HG03060 (cell line): ENCODE data around the gene DNAH11.
"Not testable (repeated sequence)": the region's sequence is repeated elsewhere in the genome, so short reads cannot be mapped to it uniquely, and the experiment has no call there.

ENCODE experiments used
- ATAC-seq: cut with Tn5 transposase; IDR thresholded peaks from one replicate; pipeline ENCODE4 v1.9.1; 2021; ENCODE audit warnings: low read depth, moderate number of reproducible peaks; ENCODE audit not compliant: unreplicated experiment

Gene DNAH11

DNA sequence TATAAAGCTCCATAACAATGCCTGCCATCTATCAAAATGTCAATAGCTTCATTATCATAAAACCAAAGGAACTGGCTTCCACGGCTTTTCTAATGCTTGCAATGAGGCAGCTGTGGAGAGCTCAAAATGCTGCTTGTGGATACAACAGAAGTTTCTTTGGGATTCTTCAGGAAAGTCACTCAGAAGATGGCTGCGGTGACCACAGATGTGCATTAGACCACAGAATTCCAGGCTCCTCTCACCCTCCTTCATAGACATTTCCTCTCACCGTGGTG, 325.7 kb downstream of the DNAH11 start:
- ATAC-seq = no peak

DNA sequence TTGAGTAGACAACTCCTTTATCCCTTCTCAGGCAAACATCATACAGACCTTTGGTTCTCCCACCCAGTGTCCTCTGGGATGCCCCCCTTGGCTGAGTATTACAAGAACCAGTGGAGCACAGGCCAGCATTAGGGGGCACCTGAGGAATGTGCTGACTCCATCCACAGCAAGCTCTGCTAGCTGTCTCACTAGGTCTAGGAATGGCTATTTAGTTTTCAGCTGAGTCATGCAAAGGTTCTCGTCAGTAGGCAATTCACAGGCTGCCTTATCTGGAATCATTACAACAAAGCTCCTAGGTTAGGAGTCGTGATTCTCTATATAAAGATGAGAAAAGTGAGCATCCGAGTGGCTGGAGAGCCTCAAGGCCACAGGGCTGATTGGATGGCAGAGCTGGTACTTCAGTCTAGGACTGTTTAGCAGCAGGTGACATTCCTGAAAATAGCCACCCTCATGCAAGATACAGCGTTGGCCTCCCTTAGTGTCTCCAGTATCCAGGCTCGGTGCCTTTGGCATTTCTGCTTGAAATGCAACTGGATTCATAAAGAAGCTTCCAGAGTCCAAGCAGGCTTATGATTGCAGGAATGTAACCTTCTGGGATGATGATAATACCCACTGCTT, 327.1 kb downstream of the DNAH11 start:
- no peak for ATAC-seq

DNA sequence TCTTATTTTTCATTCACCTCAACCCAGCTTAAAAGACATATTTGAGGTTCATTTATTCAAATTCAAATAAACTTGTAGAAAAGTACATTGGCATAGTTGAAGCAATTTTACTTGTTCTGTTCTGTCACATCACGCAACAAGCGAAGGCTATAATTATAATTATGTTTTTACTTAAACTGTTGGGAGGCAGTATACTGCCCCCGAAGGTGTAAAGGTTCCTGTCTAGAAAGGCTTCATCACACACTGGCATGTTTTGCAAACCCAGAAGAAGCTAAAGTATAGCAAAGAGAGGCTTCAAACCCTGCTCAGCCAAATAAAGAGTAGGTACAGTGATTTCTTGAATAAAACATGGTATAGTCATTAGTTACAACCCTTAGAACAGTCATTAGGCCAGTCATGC, 340.2 kb downstream of the DNAH11 start:
- no peak for ATAC-seq

DNA sequence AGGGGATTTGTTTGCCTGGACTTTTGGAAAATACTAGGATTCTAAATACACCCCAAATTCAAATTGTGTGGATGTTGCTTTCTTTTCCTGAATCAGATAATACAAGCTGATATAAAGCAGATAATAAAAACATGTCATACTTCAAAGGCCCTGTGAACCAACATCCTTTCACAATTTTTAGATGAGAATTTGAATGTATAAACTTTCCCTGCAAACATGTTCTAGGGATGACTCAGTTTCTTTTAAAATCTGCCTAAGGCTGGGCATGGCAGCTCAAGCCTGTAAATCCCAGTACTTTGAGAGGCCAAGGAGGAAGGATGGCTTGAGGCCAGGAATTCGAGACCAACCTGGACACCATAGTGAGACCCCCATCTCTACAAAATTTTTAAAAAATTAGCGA, 340.7 kb downstream of the DNAH11 start:
- ATAC-seq = not testable (repeated sequence)

DNA sequence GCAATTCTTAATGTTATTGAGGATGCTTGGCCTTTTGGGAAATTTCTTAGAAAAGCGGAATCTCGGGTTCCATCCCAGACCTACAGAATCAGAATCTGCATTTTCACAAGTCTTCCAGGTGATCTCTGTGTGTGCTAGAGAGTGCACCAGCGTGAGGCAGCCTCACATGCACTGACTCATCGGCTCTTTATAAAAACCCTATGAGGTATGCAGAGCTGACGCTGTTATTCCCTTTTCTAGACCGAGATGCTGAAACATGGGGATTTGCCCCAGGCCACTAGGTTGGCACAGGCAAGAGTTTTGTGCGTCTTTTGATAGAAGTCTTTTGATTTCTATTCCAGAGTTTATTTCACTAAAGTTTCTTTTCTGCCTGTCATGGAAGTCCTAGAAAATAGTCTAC, 341.7 kb downstream of the DNAH11 start:
- no peak for ATAC-seq

DNA sequence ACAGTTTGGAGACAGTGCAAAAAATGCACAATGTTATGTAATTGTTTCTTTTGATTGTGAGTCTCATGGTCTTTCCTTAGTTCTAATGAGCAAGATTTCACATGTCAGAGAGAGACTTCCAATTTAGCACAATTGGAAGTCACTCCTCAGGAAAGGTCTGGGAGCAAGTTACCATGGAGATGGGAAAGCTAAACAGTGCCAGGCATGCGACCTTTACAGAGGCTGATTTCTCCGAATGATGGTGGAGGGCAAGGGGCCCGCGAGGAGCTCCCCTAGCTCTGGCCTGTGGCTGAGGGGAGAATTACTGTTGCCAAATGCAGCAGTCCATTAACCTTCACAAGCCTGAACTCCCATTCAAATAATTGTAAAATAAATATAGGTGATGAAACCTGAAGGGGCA, 343.6 kb downstream of the DNAH11 start:
- ATAC-seq = no peak

DNA sequence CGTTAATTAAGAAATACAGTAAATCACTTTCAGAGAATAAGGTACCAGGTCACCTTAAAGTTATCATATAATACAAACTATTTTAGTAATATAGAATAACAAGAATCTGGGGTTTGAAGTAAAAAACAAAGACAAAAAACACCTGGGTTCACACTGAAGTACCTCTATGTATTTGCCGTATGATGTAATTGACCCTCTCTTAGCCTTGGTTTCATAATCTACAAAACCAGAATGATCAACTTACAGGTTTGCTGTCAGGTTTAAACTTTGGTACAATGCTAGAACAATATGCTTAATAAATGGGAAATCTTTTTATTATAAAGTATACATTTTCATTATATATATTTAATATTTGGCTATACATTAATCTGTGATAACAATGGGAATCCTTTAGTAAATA, 344.5 kb downstream of the DNAH11 start:
- ATAC-seq = no peak

DNA sequence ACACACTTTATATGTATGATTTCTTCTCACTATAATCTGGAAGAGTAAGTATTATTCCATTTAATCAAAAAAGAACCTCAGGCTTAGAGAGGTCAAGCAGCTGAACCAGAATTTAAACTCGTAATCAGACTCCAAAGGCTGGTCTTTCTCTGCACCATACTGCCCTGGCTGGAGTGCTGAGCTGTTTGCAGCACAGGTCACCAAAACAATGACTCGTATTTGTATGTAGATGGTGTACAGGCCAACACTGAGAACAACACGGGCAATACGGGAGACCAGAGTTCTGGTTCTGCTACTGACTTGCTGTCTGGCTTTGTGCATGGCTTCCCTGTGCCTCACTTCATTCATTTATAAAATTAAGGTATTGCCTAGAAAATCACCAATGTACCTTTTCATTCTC, 344.9 kb downstream of the DNAH11 start:
- ATAC-seq = no peak

DNA sequence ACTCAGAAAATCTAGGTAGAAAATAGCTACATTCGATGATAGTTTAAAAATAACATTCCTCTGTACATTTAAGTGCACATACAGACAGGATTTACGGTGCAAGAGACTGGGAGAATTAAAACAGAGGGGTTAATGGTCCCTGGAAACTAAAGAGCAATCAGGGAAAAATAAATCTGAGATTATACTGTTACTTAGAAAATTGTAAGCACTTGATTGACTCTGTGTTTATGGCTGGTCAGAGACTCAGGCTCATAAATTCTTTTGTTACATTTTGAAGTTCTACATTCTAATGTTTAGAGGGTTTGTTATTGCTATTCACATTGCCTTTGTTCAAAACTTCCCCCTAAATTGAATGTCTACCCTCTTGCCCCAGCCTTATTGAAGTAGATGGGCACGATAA, 348.5 kb downstream of the DNAH11 start:
- no peak for ATAC-seq

DNA sequence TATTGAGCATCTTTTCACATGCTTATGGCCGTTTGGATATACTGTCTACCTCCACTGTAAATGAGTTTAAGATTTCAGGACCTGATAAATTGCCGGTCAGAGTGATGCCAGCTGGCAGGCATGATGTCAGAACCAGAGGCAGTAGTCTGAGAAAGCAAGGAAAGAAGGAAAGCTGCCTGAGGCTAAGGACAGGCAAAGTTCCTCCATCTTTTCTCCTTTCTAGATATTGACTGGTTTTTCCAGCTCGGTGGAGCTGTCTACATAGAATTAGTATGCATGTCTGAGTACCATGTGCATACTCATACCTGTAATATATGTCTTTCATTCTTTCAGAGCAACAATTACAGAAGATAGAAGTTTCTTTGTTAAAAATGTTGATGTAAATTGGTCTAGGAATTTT, 350.6 kb downstream of the DNAH11 start:
- ATAC-seq = no peak

DNA sequence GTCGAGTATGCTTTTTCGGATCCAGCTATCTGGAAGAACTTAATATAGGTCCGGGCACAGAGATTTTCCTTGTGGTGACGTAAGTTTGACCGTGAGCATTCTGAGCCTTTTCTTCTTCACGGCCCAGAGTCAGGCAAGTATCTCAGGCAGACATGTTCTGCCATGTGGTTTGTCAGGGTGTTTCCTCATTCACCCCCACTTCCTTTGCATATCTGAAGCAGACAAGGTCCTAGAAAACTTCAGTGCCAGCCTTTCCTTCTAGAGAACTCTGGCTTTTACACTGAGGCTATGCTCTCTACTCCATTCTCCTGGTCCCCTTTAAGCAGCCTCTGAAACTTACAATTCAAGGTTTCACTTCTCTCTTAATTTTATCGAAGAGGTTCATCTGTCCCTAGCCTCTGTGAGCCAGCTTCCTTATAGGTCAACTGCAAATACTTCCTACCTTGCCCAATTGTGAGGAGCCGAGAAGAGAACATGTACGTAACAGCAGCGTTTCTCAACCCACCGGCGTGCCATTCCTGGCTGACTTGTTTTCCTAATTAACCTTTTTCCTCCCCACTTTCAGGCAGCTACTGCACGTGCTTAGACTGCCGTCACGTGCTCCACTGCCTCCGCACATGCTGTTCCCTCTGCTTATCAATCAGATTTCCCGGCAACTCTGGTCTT, 355.6 kb downstream of the DNAH11 start:
- ATAC-seq = peak; percentile 93

DNA sequence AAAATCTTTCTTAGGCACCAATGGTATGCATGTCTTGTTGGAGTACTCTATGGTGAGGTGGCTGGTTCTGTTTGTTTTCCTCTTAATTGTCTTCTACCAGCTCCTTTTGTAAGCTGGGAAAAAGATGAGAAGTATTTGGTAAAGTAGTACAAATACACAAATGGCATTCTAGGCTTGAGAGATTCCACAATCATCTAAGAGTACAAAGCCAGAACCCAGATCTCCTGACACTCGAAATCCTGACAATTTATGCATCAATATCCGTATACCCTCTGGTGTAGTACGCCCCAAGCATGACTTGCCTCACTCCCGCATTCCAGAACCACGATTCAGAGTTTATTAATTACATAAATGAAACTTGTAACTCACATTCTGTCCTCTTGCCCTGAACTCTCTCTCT, 359.4 kb downstream of the DNAH11 start:
- ATAC-seq = no peak

DNA sequence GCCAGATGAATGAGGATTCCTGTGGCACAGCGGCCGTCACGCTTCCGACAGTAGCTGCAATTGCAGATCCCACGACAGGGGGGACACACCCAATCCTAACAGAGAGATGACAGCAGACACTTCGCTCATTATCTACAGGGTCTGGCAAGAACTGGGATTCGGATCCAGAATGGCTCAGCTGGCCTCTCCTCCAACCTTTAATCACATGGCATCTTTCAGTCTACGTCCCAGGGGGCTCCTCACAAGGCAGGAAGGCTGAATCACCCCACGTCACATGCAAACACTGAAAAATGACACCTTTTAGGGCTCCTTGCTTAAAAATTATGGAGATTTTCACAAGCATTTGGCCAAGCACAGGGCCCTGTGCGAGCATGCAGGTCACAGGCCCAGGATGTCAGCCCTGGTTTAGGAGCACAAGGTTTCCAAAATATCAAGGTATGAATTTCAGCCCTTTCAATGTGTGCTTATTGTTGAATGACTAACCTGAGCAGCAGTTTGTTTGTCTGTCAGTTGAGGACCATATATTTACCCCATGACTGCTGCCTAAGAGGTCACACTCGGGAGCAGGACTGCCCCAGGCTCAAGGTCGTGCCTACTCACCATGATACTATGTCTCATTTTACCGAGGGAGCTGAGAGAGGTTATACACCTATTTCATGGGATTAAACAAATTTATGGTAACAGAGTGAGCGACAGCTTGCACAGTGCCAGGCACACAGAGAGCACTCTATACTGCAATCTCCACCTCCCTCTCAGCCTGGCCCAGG, 360.4 kb downstream of the DNAH11 start:
- no peak for ATAC-seq

DNA sequence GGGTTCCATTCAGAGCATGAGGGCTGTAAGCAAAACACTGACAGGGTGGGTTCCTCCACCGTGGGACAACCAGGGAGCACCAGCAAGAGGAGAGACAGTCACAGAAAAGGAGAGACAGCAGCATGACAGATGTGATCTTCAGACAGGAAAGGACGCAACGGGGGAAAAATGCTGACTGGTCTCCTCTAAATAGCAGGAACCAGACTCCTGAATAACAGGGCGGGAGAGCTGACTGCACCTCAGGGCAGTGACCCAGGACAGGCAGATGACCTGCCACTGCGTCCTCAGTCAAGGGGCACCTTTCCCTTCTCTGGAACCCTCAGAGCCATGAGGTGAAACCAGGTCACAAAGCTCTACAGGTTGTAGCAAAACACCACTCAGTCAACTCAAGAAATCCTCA, 365.9 kb downstream of the DNAH11 start:
- ATAC-seq = no peak

DNA sequence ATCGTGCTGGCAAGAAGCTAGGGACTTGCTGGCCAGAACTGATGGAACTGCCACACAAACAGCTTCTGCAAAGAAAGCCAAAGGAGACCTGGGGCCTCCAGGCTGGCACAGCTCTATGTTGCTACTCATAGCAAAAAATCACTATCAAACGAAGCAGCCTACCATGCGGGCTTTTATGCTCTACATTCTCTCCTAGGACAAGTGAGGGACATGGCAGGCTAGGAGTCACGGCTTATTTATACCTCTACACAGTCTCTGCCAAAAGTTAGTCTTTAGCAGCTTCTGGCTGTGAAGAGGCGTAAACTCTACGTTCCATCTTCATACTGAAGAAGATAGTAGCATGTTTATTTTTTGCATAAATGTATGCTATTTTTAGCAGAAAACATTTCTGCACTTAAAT, 367.4 kb downstream of the DNAH11 start:
- no peak for ATAC-seq

DNA sequence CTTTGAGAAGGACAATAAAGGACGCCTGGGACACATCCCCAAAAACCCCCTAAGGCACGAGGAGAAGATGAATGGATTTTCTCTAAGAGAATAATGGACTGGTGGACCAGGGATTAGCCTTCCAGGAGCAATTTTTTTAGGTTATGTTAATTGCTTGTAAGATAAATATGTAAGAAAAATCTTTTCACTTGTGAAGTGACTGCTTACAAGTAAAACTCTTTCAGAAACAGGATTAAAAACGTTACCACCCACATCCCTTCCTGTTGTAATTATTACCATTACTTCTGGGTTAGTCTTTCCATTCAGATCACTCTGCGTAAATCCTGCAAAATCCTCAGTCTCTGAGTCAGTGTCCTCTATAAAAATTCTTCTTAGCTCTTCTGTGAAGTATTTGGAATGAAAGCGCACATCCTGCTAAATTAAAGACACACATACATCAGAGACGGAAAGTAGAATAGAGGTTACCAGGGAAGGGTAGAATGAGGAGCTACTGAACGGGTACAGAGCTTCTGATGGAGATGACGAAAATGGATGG, 368.6 kb downstream of the DNAH11 start:
- ATAC-seq = no peak

DNA sequence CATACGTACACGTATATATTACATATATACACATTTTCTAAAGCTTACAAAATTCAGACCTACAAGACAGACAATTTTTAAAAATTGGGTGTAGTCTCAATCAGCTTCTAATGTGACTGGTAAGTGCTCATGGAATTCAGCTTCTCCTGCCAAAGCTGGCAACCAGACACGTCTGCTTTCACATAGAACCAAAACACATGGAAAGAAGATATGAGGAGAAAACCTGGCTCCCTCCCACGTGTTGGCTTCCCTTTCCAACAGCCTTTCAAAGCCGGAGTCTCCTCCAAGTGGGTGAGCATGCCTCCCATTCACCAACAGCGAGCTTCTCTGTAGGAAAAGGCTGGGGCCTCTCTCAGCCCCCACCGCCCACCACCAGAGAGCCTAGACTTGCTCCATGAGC, 369.5 kb downstream of the DNAH11 start:
- no peak for ATAC-seq

DNA sequence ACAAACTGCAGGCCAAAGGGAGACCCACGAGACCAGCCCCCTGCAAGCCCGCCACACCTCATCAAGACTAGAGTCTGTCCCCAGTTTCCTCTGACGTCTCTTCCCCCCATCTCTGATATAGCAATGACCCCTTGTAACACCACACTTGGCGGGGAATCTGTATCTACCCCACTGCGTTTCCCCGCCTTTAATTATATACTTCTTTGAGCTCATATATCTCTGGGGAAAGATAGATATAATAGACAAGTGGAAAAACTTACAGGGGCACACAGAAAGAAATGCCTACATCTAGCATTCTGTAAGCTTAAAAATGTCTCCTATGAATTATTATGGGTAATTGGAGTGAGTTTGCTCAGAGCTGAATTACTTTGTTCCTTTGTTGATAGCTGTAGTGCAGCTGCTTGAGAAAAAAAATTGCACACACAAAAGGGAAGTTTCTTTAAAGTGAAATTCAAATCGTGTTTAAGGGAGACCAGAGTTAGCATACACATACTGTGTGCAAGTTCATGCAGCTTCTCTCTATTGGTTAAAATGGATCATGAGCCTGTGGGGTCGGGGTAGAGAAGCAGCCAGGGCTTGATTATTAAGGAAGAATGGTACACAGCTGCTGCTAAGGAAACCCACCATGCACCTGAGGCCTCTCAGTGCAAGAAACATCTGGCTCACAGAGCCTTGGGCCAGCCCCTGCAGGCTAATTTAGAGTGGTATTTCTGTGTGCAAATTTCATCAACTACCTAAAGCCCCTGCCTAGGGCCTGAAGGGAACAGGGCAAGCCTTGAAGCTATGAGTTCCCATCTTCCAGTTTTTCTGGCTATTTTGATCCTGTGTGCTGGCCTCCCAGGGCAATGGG, 370.3 kb downstream of the DNAH11 start:
- no peak for ATAC-seq

DNA sequence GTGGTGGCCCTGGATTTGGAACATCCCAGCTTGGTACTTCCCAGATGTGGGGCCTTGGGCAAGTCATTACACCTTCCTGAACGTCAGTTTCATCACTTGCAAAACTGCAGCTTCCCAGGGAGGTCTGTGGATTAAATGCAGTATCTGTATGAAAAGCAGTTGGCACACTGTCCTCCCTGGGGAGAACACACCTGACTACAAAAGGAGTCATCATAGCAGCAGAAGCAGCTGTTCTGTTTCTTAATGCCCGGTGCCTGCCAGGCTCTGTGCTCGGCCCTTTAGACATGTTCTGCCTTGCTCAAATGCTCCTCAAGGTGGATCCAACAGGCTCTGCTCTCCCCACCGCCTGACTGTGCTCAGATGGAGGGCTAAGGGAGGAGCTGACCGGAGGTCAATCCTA, 371.8 kb downstream of the DNAH11 start:
- no peak for ATAC-seq

DNA sequence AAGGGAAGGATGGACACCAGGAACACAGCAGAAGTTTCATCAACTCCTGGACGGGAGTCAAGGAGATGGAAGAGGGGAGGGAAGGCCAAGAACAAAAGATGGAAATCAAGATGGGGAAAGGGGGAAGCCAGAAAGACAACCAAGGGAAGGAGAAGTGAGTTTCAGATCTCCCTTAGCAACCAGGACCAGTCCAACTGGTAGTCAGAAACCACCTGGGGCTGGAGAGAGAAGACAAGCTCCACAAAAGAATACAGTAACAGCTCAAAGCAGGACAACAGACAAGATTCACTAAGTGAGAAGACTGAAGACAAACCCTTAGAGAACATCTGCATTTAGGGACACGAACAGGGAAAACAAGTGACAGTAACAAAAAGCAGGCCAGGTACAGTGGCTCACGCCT, 372.3 kb downstream of the DNAH11 start:
- no peak for ATAC-seq

DNA sequence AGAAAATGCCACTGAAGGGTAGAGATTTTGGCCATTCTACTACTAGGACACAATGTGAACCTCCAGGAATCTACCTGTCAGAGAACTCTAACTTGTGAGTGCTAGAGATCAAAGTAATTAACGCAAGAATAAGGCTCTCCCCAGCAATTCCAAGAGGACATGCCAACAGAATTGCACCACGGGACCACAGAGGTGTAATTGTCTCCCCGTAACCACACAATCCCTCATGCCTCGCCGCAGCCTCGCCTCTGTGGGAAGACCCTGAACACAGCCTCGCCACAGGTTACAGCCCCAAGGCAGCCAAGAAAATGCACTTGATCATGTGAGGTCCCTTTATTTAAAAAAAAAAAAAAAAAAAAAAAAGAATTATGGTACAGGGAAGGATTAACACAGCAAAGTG, 373.3 kb downstream of the DNAH11 start:
- no peak for ATAC-seq
